ENCODE data around the gene DKK3. TPM values are rescaled to one million over a fixed set of nuclear protein-coding genes. Genes with fewer than 3 reads are reported as not detected.

The DKK3 gene
- total RNA-seq, 1 donor: 72.4 TPM

- Histone ChIP-seq H3K4me3 (ENCODE audit: insufficient read depth, low read length) (no peak overlapping the region), H4K20me1 (ENCODE audit: insufficient read depth, low read length) (no peaks in the 10 kb centered on the region), H3K27me3 (ENCODE audit: insufficient read depth, low read length) (no peaks in the 10 kb centered on the region), H3K79me2 (ENCODE audit: insufficient read depth, low read length) (no peaks in the 10 kb centered on the region), H3K27ac (ENCODE audit: low read depth, low read length) (no peak overlapping the region), H3K9me3 (ENCODE audit: low read depth, low read length) (no peaks in the 10 kb centered on the region), H3K4me2 (ENCODE audit: insufficient read depth, low read length) (no peak overlapping the region), H3K36me3 (ENCODE audit: insufficient read depth, low read length) (no peaks in the 10 kb centered on the region), H3K4me1 (ENCODE audit: insufficient read depth, low read length) (peaks cover 17% of the 10 kb centered on the region), H2AFZ (ENCODE audit: low read length) (no peak overlapping the region)
- DNase-seq (ENCODE audit: insufficient read length, low spot score, missing footprints): no peak
- no peak for TF ChIP-seq CTCF (IDR thresholded peaks at IDR 0.05; ENCODE audit: extremely low read depth, low read depth, low read length)
Measured at GRCh38 chr11:11970556-11970955, 37.9 kb downstream of the DKK3 start.

- no peak overlapping the region for H3K4me3 ChIP-seq (ENCODE audit: insufficient read depth, low read length)
- TF ChIP-seq CTCF (IDR thresholded peaks at IDR 0.05; ENCODE audit: extremely low read depth, low read depth, low read length): no peak
- no peaks in the 10 kb centered on the region for H3K27me3 ChIP-seq (ENCODE audit: insufficient read depth, low read length)
- no peak for DNase-seq (ENCODE audit: insufficient read length, low spot score, missing footprints)
- H3K27ac ChIP-seq (ENCODE audit: low read depth, low read length): no peak overlapping the region
- no peak overlapping the region for H3K4me2 ChIP-seq (ENCODE audit: insufficient read depth, low read length)
- no peaks in the 10 kb centered on the region for H4K20me1 ChIP-seq (ENCODE audit: insufficient read depth, low read length)
- no peaks in the 10 kb centered on the region for H3K36me3 ChIP-seq (ENCODE audit: insufficient read depth, low read length)
- H3K9me3 ChIP-seq (ENCODE audit: low read depth, low read length): no peaks in the 10 kb centered on the region
- H2AFZ ChIP-seq (ENCODE audit: low read length): no peak overlapping the region
- H3K4me1 ChIP-seq (ENCODE audit: insufficient read depth, low read length): peaks cover 14% of the 10 kb centered on the region
- H3K79me2 ChIP-seq (ENCODE audit: insufficient read depth, low read length): no peaks in the 10 kb centered on the region
Measured at GRCh38 chr11:11969380-11970215, 38.8 kb downstream of the DKK3 start.

GRCh38 chr11:11968511-11969280, 39.7 kb downstream of the DKK3 start:
- no peaks in the 10 kb centered on the region for H3K9me3 ChIP-seq (ENCODE audit: low read depth, low read length)
- H3K4me1 ChIP-seq (ENCODE audit: insufficient read depth, low read length): peaks cover 9% of the 10 kb centered on the region
- peak; percentile 69 for DNase-seq (ENCODE audit: insufficient read length, low spot score, missing footprints)
- H3K27ac ChIP-seq (ENCODE audit: low read depth, low read length): no peak overlapping the region
- no peak overlapping the region for H3K4me3 ChIP-seq (ENCODE audit: insufficient read depth, low read length)
- H3K36me3 ChIP-seq (ENCODE audit: insufficient read depth, low read length): no peaks in the 10 kb centered on the region
- H3K27me3 ChIP-seq (ENCODE audit: insufficient read depth, low read length): no peaks in the 10 kb centered on the region
- no peak overlapping the region for H3K4me2 ChIP-seq (ENCODE audit: insufficient read depth, low read length)
- no peak for TF ChIP-seq CTCF (IDR thresholded peaks at IDR 0.05; ENCODE audit: extremely low read depth, low read depth, low read length)
- H2AFZ ChIP-seq (ENCODE audit: low read length): no peak overlapping the region
- no peaks in the 10 kb centered on the region for H4K20me1 ChIP-seq (ENCODE audit: insufficient read depth, low read length)
- H3K79me2 ChIP-seq (ENCODE audit: insufficient read depth, low read length): no peaks in the 10 kb centered on the region

All from osteoblast (primary cell).